Measurements from ENCODE around the gene SNUPN.
"Not testable (repeated sequence)": the region's sequence is repeated elsewhere in the genome, so short reads cannot be mapped to it uniquely, and the experiment has no call there.

Gene SNUPN

DNA sequence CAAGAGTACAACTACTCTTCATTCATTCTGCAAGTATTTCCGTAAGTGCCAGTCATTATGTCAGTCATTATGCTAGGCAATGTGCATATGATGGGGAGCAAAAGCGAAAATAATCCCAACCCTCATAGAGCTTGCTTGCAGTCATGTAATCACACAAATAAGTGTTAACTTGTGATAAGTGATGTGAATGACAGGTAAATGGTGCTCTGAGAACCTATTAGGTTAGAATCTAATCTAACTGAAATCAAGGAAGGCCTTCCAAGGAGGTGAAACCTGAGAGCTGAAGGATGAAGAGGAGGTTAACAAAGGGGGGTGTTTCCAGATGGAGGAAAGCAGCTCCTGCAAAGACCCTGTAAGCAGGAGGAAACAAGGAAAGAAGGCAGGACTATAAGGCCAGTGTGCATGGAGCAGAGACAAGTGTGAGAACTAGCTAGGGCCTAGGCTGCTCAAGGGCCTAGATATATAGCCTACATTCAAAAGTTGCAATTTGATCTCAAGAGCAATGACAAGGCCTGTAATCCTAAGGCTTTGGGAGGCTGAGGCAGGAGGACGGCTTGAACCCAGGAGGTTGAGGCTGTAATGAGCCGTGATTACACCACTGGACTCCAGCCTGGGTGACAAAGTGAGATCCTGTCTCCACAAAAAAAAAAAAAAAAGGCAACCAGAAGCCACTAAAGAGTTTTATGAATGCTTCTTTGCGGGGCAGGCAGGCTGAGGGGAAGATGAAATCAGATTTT, 51.7 kb downstream of the SNUPN start:
- TF ChIP-seq, protein P1, sequence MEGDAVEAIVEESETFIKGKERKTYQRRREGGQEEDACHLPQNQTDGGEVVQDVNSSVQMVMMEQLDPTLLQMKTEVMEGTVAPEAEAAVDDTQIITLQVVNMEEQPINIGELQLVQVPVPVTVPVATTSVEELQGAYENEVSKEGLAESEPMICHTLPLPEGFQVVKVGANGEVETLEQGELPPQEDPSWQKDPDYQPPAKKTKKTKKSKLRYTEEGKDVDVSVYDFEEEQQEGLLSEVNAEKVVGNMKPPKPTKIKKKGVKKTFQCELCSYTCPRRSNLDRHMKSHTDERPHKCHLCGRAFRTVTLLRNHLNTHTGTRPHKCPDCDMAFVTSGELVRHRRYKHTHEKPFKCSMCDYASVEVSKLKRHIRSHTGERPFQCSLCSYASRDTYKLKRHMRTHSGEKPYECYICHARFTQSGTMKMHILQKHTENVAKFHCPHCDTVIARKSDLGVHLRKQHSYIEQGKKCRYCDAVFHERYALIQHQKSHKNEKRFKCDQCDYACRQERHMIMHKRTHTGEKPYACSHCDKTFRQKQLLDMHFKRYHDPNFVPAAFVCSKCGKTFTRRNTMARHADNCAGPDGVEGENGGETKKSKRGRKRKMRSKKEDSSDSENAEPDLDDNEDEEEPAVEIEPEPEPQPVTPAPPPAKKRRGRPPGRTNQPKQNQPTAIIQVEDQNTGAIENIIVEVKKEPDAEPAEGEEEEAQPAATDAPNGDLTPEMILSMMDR (IDR thresholded peaks at IDR 0.05; ENCODE audit: borderline replicate concordance, control extremely low read depth, extremely low read depth, insufficient read depth, missing control alignments), result no peak
- in situ Hi-C loops (cut with MboI; ENCODE audit: low sequenced_read_pairs, unreplicated experiment), result no loop called here
- DNase-seq (ENCODE audit: low spot score), result no peak

DNA sequence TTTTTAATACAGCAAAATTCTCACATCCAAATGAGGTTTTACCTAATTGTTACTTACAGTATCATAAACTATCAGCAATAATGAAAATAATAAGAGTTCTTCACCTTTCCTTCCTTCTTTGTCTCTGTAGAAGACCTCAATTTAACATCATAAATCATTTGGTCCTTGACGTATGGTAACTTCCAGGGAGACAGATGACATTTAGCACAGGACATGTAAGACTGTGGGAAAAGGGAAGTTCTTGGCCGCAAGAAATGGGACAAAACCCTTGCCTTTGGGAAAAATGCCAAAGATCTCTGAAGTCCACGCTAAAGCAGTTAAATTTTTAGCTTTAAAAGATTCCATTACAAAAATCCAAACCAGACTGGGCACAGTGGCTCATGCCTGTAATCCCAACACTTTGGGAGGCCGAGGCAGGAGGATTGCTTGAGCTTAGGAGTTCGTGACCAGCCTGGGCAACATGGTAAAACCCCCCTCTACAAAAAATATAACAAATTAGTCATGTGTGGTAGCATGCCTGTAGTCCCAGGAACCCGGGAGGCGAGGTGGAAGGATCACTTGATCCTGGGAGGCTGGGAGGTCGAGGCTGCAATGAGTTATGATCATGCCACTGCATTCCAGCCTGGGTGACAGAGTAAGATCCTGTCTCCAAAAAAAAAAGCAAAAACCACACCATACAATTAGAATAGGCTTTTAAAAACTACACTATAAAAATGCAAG, 55.2 kb downstream of the SNUPN start:
- in situ Hi-C loops (cut with MboI; ENCODE audit: low sequenced_read_pairs, unreplicated experiment), result no loop called here
- TF ChIP-seq, protein P1 (IDR thresholded peaks at IDR 0.05; ENCODE audit: borderline replicate concordance, control extremely low read depth, extremely low read depth, insufficient read depth, missing control alignments), result no peak
- DNase-seq (ENCODE audit: low spot score), result no peak

DNA sequence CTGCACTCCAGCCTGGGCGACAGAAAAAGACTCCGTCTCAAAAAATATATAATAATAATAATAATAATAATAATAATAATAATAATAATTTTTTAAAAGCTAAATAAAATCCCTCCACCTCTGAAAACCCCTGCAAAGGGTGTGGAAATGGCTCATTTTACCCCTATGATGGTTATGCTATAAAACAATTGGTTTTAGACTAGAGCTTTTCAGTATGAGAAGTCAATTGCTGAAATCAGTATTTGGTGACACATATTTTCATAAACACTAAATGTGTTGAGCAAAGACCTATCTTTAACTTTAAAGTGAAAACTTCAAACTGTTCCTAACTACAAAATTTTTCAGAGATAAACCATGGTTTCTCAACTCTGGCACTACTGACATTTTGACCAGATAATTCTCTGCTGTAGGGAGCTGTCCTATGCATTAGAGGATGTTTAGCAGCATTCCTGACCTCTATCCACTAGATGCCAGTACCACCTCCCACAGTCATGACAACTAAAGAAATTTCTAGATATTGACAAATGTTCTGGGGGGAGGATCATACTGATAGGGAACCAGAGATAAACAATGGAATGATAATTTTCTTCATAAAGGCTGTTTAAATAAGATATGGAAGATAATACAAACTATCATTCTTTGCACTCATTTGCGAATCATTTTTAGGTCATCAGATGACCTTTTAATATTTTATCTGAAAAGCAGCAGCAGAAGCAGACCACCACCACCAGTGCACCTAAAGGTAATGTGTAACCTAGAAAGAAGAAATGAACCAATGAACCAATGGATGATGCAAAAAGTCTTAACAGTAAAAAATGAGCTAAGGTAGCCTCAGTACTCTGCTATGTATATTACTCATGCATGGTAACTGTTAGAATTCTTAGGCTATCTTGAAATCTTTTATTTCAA, 60.2 kb downstream of the SNUPN start:
- DNase-seq (ENCODE audit: low spot score), result no peak
- in situ Hi-C loops (cut with MboI; ENCODE audit: low sequenced_read_pairs, unreplicated experiment), result no loop called here
- TF ChIP-seq, protein P1 (IDR thresholded peaks at IDR 0.05; ENCODE audit: borderline replicate concordance, control extremely low read depth, extremely low read depth, insufficient read depth, missing control alignments), result no peak

DNA sequence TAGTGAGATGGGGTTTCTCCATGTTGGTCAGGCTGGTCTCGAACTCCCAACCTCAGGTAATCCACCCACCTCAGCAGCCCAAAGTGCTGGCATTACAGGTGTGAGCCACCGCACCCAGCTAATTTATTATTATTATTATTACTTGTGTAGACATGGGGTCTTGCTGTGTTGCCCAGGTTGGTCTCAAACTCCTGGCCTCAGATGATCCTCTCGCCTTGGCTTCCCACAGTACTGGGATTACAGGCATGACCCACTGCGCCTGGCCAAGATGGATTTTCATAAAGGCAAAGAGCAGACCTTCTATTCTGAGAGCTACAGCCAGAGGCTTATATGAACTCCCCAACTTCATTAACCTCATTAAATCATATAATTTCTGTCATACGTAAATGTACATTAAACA, 63.6 kb downstream of the SNUPN start:
- in situ Hi-C loops (cut with MboI; ENCODE audit: low sequenced_read_pairs, unreplicated experiment), result no loop called here
- DNase-seq (ENCODE audit: low spot score), result no peak
- TF ChIP-seq, protein P1 (IDR thresholded peaks at IDR 0.05; ENCODE audit: borderline replicate concordance, control extremely low read depth, extremely low read depth, insufficient read depth, missing control alignments), result no peak

DNA sequence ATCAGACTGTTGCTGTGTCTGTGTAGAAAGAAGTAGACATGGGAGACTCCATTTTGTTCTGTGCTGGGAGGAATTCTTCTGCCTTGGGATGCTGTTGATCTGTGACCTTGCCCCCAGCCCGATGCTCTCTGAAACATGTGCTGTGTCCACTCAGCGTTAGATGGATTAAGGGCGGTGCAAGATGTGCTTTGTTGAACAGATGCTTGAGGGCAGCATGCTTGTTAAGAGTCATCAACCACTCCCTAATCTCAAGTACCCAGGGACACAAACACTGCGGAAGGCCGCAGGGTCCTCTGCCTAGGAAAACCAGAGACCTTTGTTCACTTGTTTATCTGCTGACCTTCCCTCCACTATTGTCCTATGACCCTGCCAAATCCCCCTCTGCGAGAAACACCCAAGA, 66.2 kb downstream of the SNUPN start:
- DNase-seq (ENCODE audit: low spot score); in situ Hi-C loops (cut with MboI; ENCODE audit: low sequenced_read_pairs, unreplicated experiment): not testable (repeated sequence)

DNA sequence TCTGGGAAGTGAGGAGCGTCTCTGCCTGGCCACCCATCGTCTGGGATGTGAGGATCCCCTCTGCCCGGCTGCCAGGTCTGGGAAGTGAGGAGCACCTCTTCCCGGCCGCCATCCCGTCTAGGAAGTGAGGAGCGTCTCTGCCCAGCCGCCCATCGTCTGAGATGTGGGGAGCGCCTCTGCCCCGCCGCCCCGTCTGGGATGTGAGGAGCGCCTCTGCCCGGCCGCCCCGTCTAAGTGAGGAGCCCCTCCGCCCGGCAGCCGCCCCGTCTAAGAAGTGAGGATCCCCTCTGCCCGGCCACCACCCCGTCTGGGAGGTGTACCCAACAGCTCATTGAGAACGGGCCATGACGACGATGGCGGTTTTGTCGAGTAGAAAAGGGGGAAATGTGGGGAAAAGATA, 66.6 kb downstream of the SNUPN start:
- DNase-seq (ENCODE audit: low spot score); in situ Hi-C loops (cut with MboI; ENCODE audit: low sequenced_read_pairs, unreplicated experiment): not testable (repeated sequence)

DNA sequence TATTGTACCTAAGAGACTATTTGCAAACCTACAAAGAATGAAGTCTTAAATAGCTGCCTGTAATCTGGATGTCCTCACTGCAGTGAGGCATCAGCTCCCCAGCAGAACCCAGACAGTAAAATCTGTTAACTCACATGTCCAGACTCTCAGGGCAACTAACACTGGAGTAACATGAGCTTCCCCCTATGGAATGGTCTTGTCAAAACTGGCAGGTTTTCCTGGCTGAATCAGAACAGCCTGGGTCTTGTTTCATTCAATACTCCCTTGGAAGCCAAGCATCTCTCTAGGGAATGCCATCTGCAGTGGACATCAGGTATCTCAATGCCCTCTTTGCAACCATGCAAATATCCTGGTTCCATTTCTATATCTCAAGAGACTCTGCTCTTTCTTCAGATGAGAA, 70.8 kb downstream of the SNUPN start:
- in situ Hi-C loops (cut with MboI; ENCODE audit: low sequenced_read_pairs, unreplicated experiment), result no loop called here
- TF ChIP-seq, protein P1 (IDR thresholded peaks at IDR 0.05; ENCODE audit: borderline replicate concordance, control extremely low read depth, extremely low read depth, insufficient read depth, missing control alignments), result no peak

More for the DNA sequence above, 70.8 kb downstream of the SNUPN start:
- no peak for DNase-seq (ENCODE audit: low spot score)
